H9 (cell line): ENCODE results near the gene GRID2IP. TPM values are rescaled to one million over a fixed set of nuclear protein-coding genes. Genes with fewer than 3 reads are reported as not detected.

Experiments
- DNase-seq: peaks from one replicate; pipeline ENCODE4 v3.0.0-alpha.2; 2017
- H2AFZ ChIP-seq: one replicate; pipeline ENCODE4 v1.6.1; 2013; ENCODE audit warnings: mild to moderate bottlenecking, low read length, control low read depth, moderate library complexity
- H2AK5ac ChIP-seq: 2 replicates; pipeline ENCODE4 v1.6.1; 2013; ENCODE audit warnings: low read length, control low read depth, mixed read lengths; ENCODE audit not compliant: insufficient read length
- H2BK120ac ChIP-seq: one replicate; pipeline ENCODE4 v1.6.1; 2013; ENCODE audit warnings: low read depth, mild to moderate bottlenecking, low read length, control low read depth, inconsistent platforms; ENCODE audit not compliant: poor library complexity, severe bottlenecking
- H2BK12ac ChIP-seq: 2 replicates; pipeline ENCODE4 v1.6.1; 2013; ENCODE audit warnings: low read length, control low read depth, mixed read lengths, low read depth; ENCODE audit not compliant: insufficient read length
- H2BK15ac ChIP-seq: 2 replicates; pipeline ENCODE4 v1.6.1; 2013; ENCODE audit warnings: low read depth, low read length, control low read depth
- H2BK20ac ChIP-seq: one replicate; pipeline ENCODE4 v1.6.1; 2013; ENCODE audit warnings: low read depth, mild to moderate bottlenecking, low read length, control low read depth, inconsistent platforms; ENCODE audit not compliant: poor library complexity, severe bottlenecking
- H2BK5ac ChIP-seq: 2 replicates; pipeline ENCODE4 v1.6.1; 2013; ENCODE audit warnings: low read length, control low read depth, mixed read lengths; ENCODE audit not compliant: insufficient read length
- H3K14ac ChIP-seq: 2 replicates; pipeline ENCODE4 v1.6.1; 2013; ENCODE audit warnings: low read length, control low read depth; ENCODE audit not compliant: insufficient read depth
- H3K18ac ChIP-seq: 2 replicates; pipeline ENCODE4 v1.6.1; 2013; ENCODE audit warnings: low read depth, mild to moderate bottlenecking, mixed read lengths, low read length, control low read depth; ENCODE audit not compliant: insufficient read length
- H3K23ac ChIP-seq: 2 replicates; pipeline ENCODE4 v1.6.1; 2013; ENCODE audit warnings: low read length, control low read depth, mixed read lengths, low read depth; ENCODE audit not compliant: insufficient read length
- H3K23me2 ChIP-seq: 2 replicates; pipeline ENCODE4 v1.6.1; 2013; ENCODE audit warnings: low read depth, mild to moderate bottlenecking, mixed read lengths, low read length, control low read depth; ENCODE audit not compliant: insufficient read length, poor library complexity, severe bottlenecking
- H3K27ac ChIP-seq: 2 replicates; pipeline ENCODE4 v1.5.1; 2013; ENCODE audit warnings: low read length, control low read depth, mixed read lengths, low read depth; ENCODE audit not compliant: insufficient read length
- H3K27me3 ChIP-seq: 2 replicates; pipeline ENCODE4 v1.6.1; 2013; ENCODE audit warnings: low read length, control low read depth, inconsistent platforms; ENCODE audit not compliant: insufficient read depth
- H3K4ac ChIP-seq: 2 replicates; pipeline ENCODE4 v1.6.1; 2013; ENCODE audit warnings: low read depth, mild to moderate bottlenecking, control low read depth, inconsistent platforms, low read length, moderate library complexity
- H3K4me1 ChIP-seq: 2 replicates; pipeline ENCODE4 v1.6.1; 2013; ENCODE audit warnings: low read length, control low read depth, inconsistent platforms; ENCODE audit not compliant: insufficient read depth
- H3K4me2 ChIP-seq: 2 replicates; pipeline ENCODE4 v1.6.1; 2013; ENCODE audit warnings: low read length, control low read depth, mixed read lengths; ENCODE audit not compliant: insufficient read length, insufficient read depth
- H3K56ac ChIP-seq: 2 replicates; pipeline ENCODE4 v1.6.1; 2013; ENCODE audit warnings: low read depth, mild to moderate bottlenecking, mixed read lengths, low read length, control low read depth; ENCODE audit not compliant: insufficient read length
- H3K79me1 ChIP-seq: 2 replicates; pipeline ENCODE4 v1.6.1; 2013; ENCODE audit warnings: low read depth, mild to moderate bottlenecking, moderate library complexity, low read length, control low read depth, inconsistent platforms; ENCODE audit not compliant: insufficient read depth, poor library complexity, severe bottlenecking
- H3K79me2 ChIP-seq: 2 replicates; pipeline ENCODE4 v1.6.1; 2013; ENCODE audit warnings: low read length, control low read depth, inconsistent platforms; ENCODE audit not compliant: insufficient read depth
- H3K9ac ChIP-seq: 2 replicates; pipeline ENCODE4 v1.6.1; 2013; ENCODE audit warnings: low read length, control low read depth, mixed read lengths; ENCODE audit not compliant: insufficient read length; ENCODE audit errors: extremely low read depth
- H3K9me3 ChIP-seq: one replicate; pipeline ENCODE4 v1.6.1; 2013; ENCODE audit warnings: low read depth, low read length, inconsistent platforms; ENCODE audit not compliant: control insufficient read depth
- H3T11ph ChIP-seq: one replicate; pipeline ENCODE4 v1.6.1; 2013; ENCODE audit warnings: mild to moderate bottlenecking, low read length, control low read depth, inconsistent platforms
- H4K20me1 ChIP-seq: one replicate; pipeline ENCODE4 v1.6.1; 2013; ENCODE audit not compliant: control insufficient read depth, insufficient read length, insufficient read depth
- H4K5ac ChIP-seq: 2 replicates; pipeline ENCODE4 v1.6.1; 2013; ENCODE audit warnings: low read depth, mild to moderate bottlenecking, mixed read lengths, low read length, control low read depth; ENCODE audit not compliant: insufficient read length
- H4K8ac ChIP-seq: replicated peaks from 2 replicates; pipeline ENCODE4 v1.6.1; 2013; ENCODE audit warnings: low read length, control low read depth, mixed read lengths, low read depth; ENCODE audit not compliant: insufficient read length
- H4K91ac ChIP-seq: 2 replicates; pipeline ENCODE4 v1.6.1; 2013; ENCODE audit warnings: low read depth, mild to moderate bottlenecking, moderate library complexity, mixed read lengths, low read length, control low read depth; ENCODE audit not compliant: insufficient read length
- H3K27ac Mint-ChIP-seq, 3 experiments: 2 replicates in 2 of 3; 3 replicates in 1 of 3; pipeline ENCODE4 v1.8.0; 2020 to 2021; ENCODE audit warnings: mixed read lengths in 3 of 3, mild to moderate bottlenecking in 1 of 3, moderate library complexity in 1 of 3
- H3K27me3 Mint-ChIP-seq: 2 replicates; pipeline ENCODE4 v1.8.0; 2021; ENCODE audit warnings: low read depth, mild to moderate bottlenecking, moderate library complexity, mixed read lengths
- H3K36me3 Mint-ChIP-seq, 3 experiments: 2 replicates in 2 of 3; 3 replicates in 1 of 3; pipeline ENCODE4 v1.8.0; 2020 to 2021; ENCODE audit warnings: low read depth in 3 of 3, mixed read lengths in 3 of 3; ENCODE audit not compliant: insufficient read depth in 1 of 3
- H3K4me1 Mint-ChIP-seq, 2 experiments: 2 replicates each; pipeline ENCODE4 v1.8.0; 2020; ENCODE audit warnings: mixed read lengths in 2 of 2
- H3K4me3 Mint-ChIP-seq, 2 experiments: 2 replicates in 1 of 2; 3 replicates in 1 of 2; pipeline ENCODE4 v1.8.0; 2020 to 2021; ENCODE audit warnings: mild to moderate bottlenecking in 2 of 2, mixed read lengths in 2 of 2, moderate library complexity in 1 of 2
- H3K9me3 Mint-ChIP-seq, 2 experiments: 2 replicates in 1 of 2; 3 replicates in 1 of 2; pipeline ENCODE4 v1.8.0; 2020; ENCODE audit warnings: mild to moderate bottlenecking in 2 of 2, mixed read lengths in 2 of 2, moderate library complexity in 1 of 2
- CTCF ChIP-seq: fragments of 200-600 bp; sonication (generic); conservative IDR thresholded peaks from 3 replicates; pipeline ENCODE4 v1.8.0; 2021; ENCODE audit warnings: antibody characterized with exemption, mild to moderate bottlenecking
- WGBS: extraction: QIAGEN DNeasy Blood & Tissue Kit; methylation state at CpG from one replicate; pipeline ENCODE4 v1.1.7; 2013; ENCODE audit warnings: missing lambda C conversion rate, low lambda C conversion rate, mixed read lengths; ENCODE audit not compliant: insufficient read length; ENCODE audit errors: extremely low coverage; 5-methylcytosine and 5-hydroxymethylcytosine counted together
- total RNA-seq: library from RNA; stranded (reverse); gene quantifications from 2 replicates; pipeline ENCODE4 v1.2.1, GENCODE V29; 2021

GRID2IP gene
- total RNA-seq, 1 experiment from 2014 or later = 1.7 TPM

GRCh38 chr7:6513541-6513940, 37.7 kb downstream of the GRID2IP start:
- no peaks in the 10 kb centered on the region for H3K9me3 Mint-ChIP-seq
- no CpG with 5 or more reads among the region's 12 CpGs for WGBS

More at GRCh38 chr7:6513541-6513940, 37.7 kb downstream of the GRID2IP start:
- Histone ChIP-seq H3K14ac (no peak overlapping the region), H4K20me1 (no peaks in the 10 kb centered on the region), H3K79me2 (no peaks in the 10 kb centered on the region), H3K4ac (no peak overlapping the region), H3K23ac (no peak overlapping the region), H3T11ph (no peak overlapping the region), H3K23me2 (no peaks in the 10 kb centered on the region), H3K9ac (no peak overlapping the region), H2BK20ac (no peak overlapping the region), H3K56ac (no peak overlapping the region), H3K79me1 (no peaks in the 10 kb centered on the region), H3K9me3 (no peaks in the 10 kb centered on the region), H2BK12ac (no peak overlapping the region), H2BK5ac (no peak overlapping the region), H4K91ac (no peak overlapping the region), H3K27ac (no peak overlapping the region), H4K8ac (no peak overlapping the region), H3K18ac (no peak overlapping the region), H2BK120ac (no peak overlapping the region), H2AK5ac (no peak overlapping the region), H3K4me2 (no peak overlapping the region), H3K4me1 (no peaks in the 10 kb centered on the region), H2BK15ac (no peak overlapping the region), H4K5ac (no peak overlapping the region), H2AFZ (no peak overlapping the region), H3K27me3 (no peaks in the 10 kb centered on the region)
- TF ChIP-seq CTCF = no peak
- H3K4me1 Mint-ChIP-seq = peaks cover 5 to 6% of the 10 kb centered on the region in 2 experiments
- H3K27me3 Mint-ChIP-seq = no peaks in the 10 kb centered on the region
- H3K36me3 Mint-ChIP-seq = peaks cover 0 to 4% (median 0%) of the 10 kb centered on the region in 3 experiments; a peak in 4 of 7 replicates
- H3K27ac Mint-ChIP-seq = no peak overlapping the region
- DNase-seq = no peak
- H3K4me3 Mint-ChIP-seq = no peak overlapping the region
